ENCODE measurements around the gene MAP3K20. TPM values are rescaled to one million over a fixed set of nuclear protein-coding genes. Genes with fewer than 3 reads are reported as not detected.

MAP3K20 gene
- total and polyA plus RNA-seq, 10 of the 15 experiments (the other 5 are each of a cell fraction or from before 2014, with no cell fraction given) = 0.04 to 5.6 (median 2.3) TPM

DNA sequence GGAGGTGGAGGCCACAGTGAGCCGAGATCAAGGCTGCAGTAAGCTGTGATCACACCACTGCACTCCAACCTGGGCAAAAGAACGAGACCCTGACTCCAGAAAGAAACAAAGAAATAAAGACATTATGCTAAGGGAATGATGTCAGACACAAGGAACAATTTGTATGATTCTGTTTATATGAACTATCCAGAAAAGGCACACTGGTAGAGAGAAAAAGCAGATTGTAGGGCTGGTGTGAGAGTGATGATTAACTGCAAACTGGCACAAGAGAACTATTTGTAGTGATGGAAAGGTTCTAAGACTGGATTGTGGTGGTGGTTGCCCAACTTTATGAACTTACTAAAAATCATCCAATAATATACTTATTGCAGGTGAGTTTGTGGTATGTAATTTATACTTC lies 106.3 kb downstream of the MAP3K20 start (continued):
- TF ChIP-seq JUND (IDR thresholded peaks at IDR 0.05; ENCODE audit: low read depth, low read length) = no peak
- TF ChIP-seq TARDBP (IDR thresholded peaks at IDR 0.05; ENCODE audit: borderline replicate concordance) = no peak
- no peak for TF ChIP-seq EGR1 (IDR thresholded peaks at IDR 0.05; ENCODE audit: borderline replicate concordance in 1 of 2, low read depth in 2 of 2, low read length in 2 of 2)
- no peak for TF ChIP-seq POLR2A (IDR thresholded peaks at IDR 0.05; ENCODE audit: low read depth, low read length)

DNA sequence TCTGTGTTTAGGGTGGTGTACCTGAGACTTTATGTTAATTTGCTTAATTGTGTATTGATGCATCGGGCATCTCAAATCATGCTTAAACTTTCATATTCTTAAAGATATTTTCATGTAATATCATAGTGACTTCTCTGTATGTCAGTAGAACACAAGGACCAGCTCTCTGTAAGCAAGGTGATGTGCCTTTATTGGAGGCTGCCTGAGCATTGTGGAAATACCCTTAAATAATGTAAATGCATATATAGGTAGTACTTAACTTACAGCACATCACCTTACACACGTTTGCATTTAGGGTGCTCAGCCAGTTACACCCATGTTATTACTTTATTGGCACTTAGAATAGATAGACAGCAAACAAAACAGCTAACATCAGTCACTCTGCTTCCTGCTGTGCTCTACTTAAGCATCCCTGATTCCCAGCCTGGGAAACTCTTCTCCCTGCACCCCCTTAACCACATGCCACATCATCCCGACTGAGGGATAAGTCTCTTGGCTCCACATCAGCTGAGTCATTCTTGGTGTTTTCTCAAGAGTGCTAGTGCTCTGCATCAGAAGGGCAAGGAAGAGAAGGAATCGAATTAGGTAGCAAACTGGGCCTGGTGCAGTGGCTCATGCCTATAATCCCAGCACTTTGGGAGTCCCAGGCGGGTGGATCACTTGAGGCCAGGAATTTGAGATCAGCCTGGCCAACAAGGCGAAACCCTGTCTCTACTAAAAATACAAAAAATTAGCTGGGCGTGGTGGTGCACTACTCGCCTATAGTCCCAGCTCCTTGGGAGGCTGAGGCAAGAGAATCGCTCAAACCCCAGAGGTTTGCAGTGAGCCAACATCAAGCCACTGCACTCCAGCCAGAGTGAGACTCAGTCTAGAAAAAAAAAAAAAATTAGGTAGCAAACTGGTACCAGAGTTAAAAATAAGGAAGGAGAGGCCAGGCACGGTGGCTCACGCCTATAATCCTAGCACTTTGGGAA lies 108.7 kb downstream of the MAP3K20 start:
- ChIA-PET CTCF (no interaction called here), POLR2A (no interaction called here), SMC1A (ENCODE audit: uncharacterized antibody, unreplicated experiment) (interaction anchor here (1.0 kb wide), 1 partner anchor 11 kb away, joined by 5 read pairs; no protein-coding TSS in a partner anchor), RAD21 (ENCODE audit: unreplicated experiment) (no interaction called here)
- no peak for DNase-seq (ENCODE audit: low read depth, low spot score)
- H3K27ac ChIP-seq (ENCODE audit: control insufficient read depth, insufficient read depth) = no peak overlapping the region
- no peaks in the 10 kb centered on the region for H4K20me1 ChIP-seq (ENCODE audit: control insufficient read depth, insufficient read depth)
- H3K79me2 ChIP-seq (ENCODE audit: control insufficient read depth, insufficient read depth, low read length) = no peaks in the 10 kb centered on the region
- no peak overlapping the region for H3K4me3 ChIP-seq
- TF ChIP-seq, protein P1, sequence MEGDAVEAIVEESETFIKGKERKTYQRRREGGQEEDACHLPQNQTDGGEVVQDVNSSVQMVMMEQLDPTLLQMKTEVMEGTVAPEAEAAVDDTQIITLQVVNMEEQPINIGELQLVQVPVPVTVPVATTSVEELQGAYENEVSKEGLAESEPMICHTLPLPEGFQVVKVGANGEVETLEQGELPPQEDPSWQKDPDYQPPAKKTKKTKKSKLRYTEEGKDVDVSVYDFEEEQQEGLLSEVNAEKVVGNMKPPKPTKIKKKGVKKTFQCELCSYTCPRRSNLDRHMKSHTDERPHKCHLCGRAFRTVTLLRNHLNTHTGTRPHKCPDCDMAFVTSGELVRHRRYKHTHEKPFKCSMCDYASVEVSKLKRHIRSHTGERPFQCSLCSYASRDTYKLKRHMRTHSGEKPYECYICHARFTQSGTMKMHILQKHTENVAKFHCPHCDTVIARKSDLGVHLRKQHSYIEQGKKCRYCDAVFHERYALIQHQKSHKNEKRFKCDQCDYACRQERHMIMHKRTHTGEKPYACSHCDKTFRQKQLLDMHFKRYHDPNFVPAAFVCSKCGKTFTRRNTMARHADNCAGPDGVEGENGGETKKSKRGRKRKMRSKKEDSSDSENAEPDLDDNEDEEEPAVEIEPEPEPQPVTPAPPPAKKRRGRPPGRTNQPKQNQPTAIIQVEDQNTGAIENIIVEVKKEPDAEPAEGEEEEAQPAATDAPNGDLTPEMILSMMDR (IDR thresholded peaks at IDR 0.05 in 2 of 3, conservative IDR thresholded peaks at IDR 0.05 in 1 of 3; ENCODE audit: control insufficient read depth in 2 of 3, extremely low read depth in 1 of 3, insufficient read depth in 1 of 3, low read depth in 3 of 3, low read length in 3 of 3) = no peak
- TF ChIP-seq BCLAF1 (IDR thresholded peaks at IDR 0.05) (no peak), MYB (IDR thresholded peaks at IDR 0.05; ENCODE audit: borderline replicate concordance, low read depth, low read length) (no peak), GABPA (IDR thresholded peaks at IDR 0.05; ENCODE audit: low read depth) (no peak), CBFB (IDR thresholded peaks at IDR 0.05; ENCODE audit: low read depth) (no peak), YBX1 (IDR thresholded peaks at IDR 0.05) (no peak), SP1 (IDR thresholded peaks at IDR 0.05; ENCODE audit: low read depth, low read length) (no peak)
- in situ Hi-C loops (cut with MboI) (no loop called here), intact Hi-C loops (cut with micrococcal nuclease; ENCODE audit: unreplicated experiment) (no loop called here)
- no peak overlapping the region for H2AFZ ChIP-seq (ENCODE audit: control insufficient read depth, low read depth, low read length)
- no peaks in the 10 kb centered on the region for H3K4me1 ChIP-seq (ENCODE audit: control insufficient read depth, insufficient read depth, low read length)
- no peak for ATAC-seq
- H3K9me3 ChIP-seq (replicated peaks; ENCODE audit: control insufficient read depth, insufficient read depth, low read length) = no peaks in the 10 kb centered on the region
- H3K36me3 ChIP-seq (ENCODE audit: control insufficient read depth in 2 of 2, insufficient read depth in 2 of 2, low read length in 1 of 2) = no peaks in the 10 kb centered on the region
- FAIRE-seq = no peak
- H3K27me3 ChIP-seq (replicated peaks in 1 of 2; ENCODE audit: control insufficient read depth in 2 of 2, insufficient read depth in 2 of 2, low read length in 1 of 2) = no peaks in the 10 kb centered on the region
- H3K4me2 ChIP-seq (ENCODE audit: control insufficient read depth, insufficient read depth) = no peak overlapping the region
- H3K9ac ChIP-seq (ENCODE audit: control insufficient read depth, insufficient read depth, low read length) = no peak overlapping the region
- WGBS (ENCODE audit: insufficient coverage, insufficient replicate concordance, low lambda C conversion rate, missing lambda C conversion rate) = 97% methylated on average over 11 of the region's 11 CpGs
- BruUV-seq (replicated peaks) = no TSS peak
